Transverse colon (tissue), 4 donors: Measurements from ENCODE around the gene ZER1.

Source experiments
- EP300 ChIP-seq: sonication (generic); formaldehyde crosslinking; IDR thresholded peaks from one replicate; pipeline ENCODE4 v1.6.1; 2017; ENCODE audit warnings: antibody characterized with exemption, low read depth
- POLR2AphosphoS5 ChIP-seq, 3 donors: sonication (generic); formaldehyde crosslinking; IDR thresholded peaks; one replicate each; pipeline ENCODE4 v1.6.1; 2016; ENCODE audit warnings: antibody characterized with exemption in 3 of 3
- TF ChIP-seq, protein P1 (sequence below), 5 experiments: fragments of 200-600 bp in 3 of 5; fragments of 450-650 bp in 2 of 5; sonication (generic) in 3 of 5; IDR thresholded peaks; 1 replicate in 2 of 5; 2 replicates in 3 of 5; pipeline ENCODE4 v1.5.1; 2016 to 2017; ENCODE audit warnings: antibody characterized with exemption in 5 of 5, inconsistent platforms in 3 of 5, mild to moderate bottlenecking in 2 of 5, moderate library complexity in 1 of 5

DNA sequence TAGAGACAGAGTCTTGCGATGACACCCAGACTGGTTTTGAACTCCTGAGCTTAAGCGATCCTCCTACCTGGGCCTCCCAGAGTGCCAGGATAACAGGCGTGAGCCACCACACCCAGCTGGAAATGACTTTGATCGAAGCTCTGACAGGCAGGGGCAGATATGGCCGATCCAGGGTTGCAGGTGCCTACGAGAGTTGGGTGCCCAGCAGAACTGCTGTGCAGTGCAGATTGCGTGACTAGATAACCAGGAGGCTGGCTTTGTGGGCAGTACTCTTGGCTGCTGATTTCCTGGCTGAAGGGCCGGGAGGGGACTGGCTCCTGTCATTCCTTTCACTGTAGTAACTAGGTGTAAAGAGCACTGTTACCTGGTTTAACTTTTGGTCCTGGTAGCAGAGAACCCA is 27.2 kb upstream of the ZER1 start:
- TF ChIP-seq, protein P1, sequence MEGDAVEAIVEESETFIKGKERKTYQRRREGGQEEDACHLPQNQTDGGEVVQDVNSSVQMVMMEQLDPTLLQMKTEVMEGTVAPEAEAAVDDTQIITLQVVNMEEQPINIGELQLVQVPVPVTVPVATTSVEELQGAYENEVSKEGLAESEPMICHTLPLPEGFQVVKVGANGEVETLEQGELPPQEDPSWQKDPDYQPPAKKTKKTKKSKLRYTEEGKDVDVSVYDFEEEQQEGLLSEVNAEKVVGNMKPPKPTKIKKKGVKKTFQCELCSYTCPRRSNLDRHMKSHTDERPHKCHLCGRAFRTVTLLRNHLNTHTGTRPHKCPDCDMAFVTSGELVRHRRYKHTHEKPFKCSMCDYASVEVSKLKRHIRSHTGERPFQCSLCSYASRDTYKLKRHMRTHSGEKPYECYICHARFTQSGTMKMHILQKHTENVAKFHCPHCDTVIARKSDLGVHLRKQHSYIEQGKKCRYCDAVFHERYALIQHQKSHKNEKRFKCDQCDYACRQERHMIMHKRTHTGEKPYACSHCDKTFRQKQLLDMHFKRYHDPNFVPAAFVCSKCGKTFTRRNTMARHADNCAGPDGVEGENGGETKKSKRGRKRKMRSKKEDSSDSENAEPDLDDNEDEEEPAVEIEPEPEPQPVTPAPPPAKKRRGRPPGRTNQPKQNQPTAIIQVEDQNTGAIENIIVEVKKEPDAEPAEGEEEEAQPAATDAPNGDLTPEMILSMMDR (IDR thresholded peaks at IDR 0.05) = no peak
- TF ChIP-seq EP300 = no peak
- no peak for TF ChIP-seq POLR2AphosphoS5 (IDR thresholded peaks at IDR 0.05)
